22Rv1 (cell line): ENCODE measurements around the gene TUBD1.

ENCODE experiments used
- CTCF ChIP-seq: fragments of 450-650 bp; IDR thresholded peaks from 2 replicates; pipeline ENCODE4 v1.5.1; 2017; ENCODE audit warnings: mild to moderate bottlenecking
- ZFX ChIP-seq: fragments of 450-650 bp; IDR thresholded peaks from 2 replicates; pipeline ENCODE4 v1.6.1; 2017; ENCODE audit warnings: antibody characterized with exemption, borderline replicate concordance

- TF ChIP-seq CTCF = no peak
- no peak for TF ChIP-seq ZFX
These were observed 14.8 kb downstream of the TUBD1 start for GRCh38 chr17:59877965-59878364.
